GM11168 (cell line): Measurements from ENCODE around the gene ISYNA1.

Source experiments
- in situ Hi-C: fragments of 300-500 bp; cut with MboI; formaldehyde crosslinking; loops from one replicate; pipeline ENCODE4 v1.12.0; 2022; ENCODE audit warnings: low sequenced_read_pairs; ENCODE audit not compliant: unreplicated experiment

Gene ISYNA1

GRCh38 chr19:18468517-18468916 lies 30.6 kb upstream of the ISYNA1 start:
- in situ Hi-C loops = no loop called here

GRCh38 chr19:18467978-18468377 lies 30.0 kb upstream of the ISYNA1 start:
- in situ Hi-C loops = no loop called here

- in situ Hi-C loops = no loop called here
Measured at GRCh38 chr19:18466354-18466753, 28.4 kb upstream of the ISYNA1 start.

GRCh38 chr19:18465964-18466339 lies 28.0 kb upstream of the ISYNA1 start:
- in situ Hi-C loops = no loop called here

GRCh38 chr19:18465214-18465963 lies 27.5 kb upstream of the ISYNA1 start:
- in situ Hi-C loops = no loop called here

- in situ Hi-C loops = no loop called here
Measured at GRCh38 chr19:18464646-18465045, 26.7 kb upstream of the ISYNA1 start.

- in situ Hi-C loops = no loop called here
Measured at GRCh38 chr19:18461471-18461870, 23.5 kb upstream of the ISYNA1 start.

- in situ Hi-C loops = no loop called here
Measured at GRCh38 chr19:18460900-18461299, 23.0 kb upstream of the ISYNA1 start.

- in situ Hi-C loops = no loop called here
Measured at GRCh38 chr19:18457483-18458331, 19.8 kb upstream of the ISYNA1 start.

GRCh38 chr19:18456974-18457373 lies 19.0 kb upstream of the ISYNA1 start:
- in situ Hi-C loops = no loop called here

GRCh38 chr19:18456279-18456678 lies 18.3 kb upstream of the ISYNA1 start:
- in situ Hi-C loops = no loop called here

GRCh38 chr19:18453269-18454024 lies 15.5 kb upstream of the ISYNA1 start:
- in situ Hi-C loops = no loop called here

- in situ Hi-C loops = no loop called here
Measured at GRCh38 chr19:18452386-18452785, 14.5 kb upstream of the ISYNA1 start.

- in situ Hi-C loops = no loop called here
Measured at GRCh38 chr19:18450931-18451836, 13.3 kb upstream of the ISYNA1 start.

GRCh38 chr19:18450021-18450930 lies 12.3 kb upstream of the ISYNA1 start:
- in situ Hi-C loops = no loop called here

- in situ Hi-C loops = no loop called here
Measured at GRCh38 chr19:18449552-18449951, 11.6 kb upstream of the ISYNA1 start.

- in situ Hi-C loops = no loop called here
Measured at GRCh38 chr19:18446811-18447359, 9.0 kb upstream of the ISYNA1 start.

- in situ Hi-C loops = no loop called here
Measured at GRCh38 chr19:18446145-18446810, 8.3 kb upstream of the ISYNA1 start.
